ENCODE measurements around the gene VPS13C.

The VPS13C gene

GRCh38 chr15:61827131-61827530, 233.1 kb downstream of the VPS13C start:
- no peak for DNase-seq (ENCODE audit: low read depth in 1 of 2, low spot score in 1 of 2)

GRCh38 chr15:61824291-61824690, 236.0 kb downstream of the VPS13C start:
- DNase-seq (ENCODE audit: low read depth in 1 of 2, low spot score in 1 of 2) = no peak

- DNase-seq (ENCODE audit: low read depth in 1 of 2, low spot score in 1 of 2) = no peak
Measured at GRCh38 chr15:61822511-61822910, 237.7 kb downstream of the VPS13C start.

- no peak for DNase-seq (ENCODE audit: low read depth in 1 of 2, low spot score in 1 of 2)
Measured at GRCh38 chr15:61820951-61821350, 239.3 kb downstream of the VPS13C start.

- no peak for DNase-seq (ENCODE audit: low read depth in 1 of 2, low spot score in 1 of 2)
Measured at GRCh38 chr15:61820212-61820611, 240.0 kb downstream of the VPS13C start.

- no peak for DNase-seq (ENCODE audit: low read depth in 1 of 2, low spot score in 1 of 2)
Measured at GRCh38 chr15:61819386-61819785, 240.9 kb downstream of the VPS13C start.

- no peak for DNase-seq (ENCODE audit: low read depth in 1 of 2, low spot score in 1 of 2)
Measured at GRCh38 chr15:61818801-61819200, 241.4 kb downstream of the VPS13C start.

GRCh38 chr15:61816856-61817255, 243.4 kb downstream of the VPS13C start:
- DNase-seq (ENCODE audit: low read depth in 1 of 2, low spot score in 1 of 2) = no peak

- DNase-seq (ENCODE audit: low read depth in 1 of 2, low spot score in 1 of 2) = no peak
Measured at GRCh38 chr15:61815356-61816083, 244.7 kb downstream of the VPS13C start.

- no peak for DNase-seq (ENCODE audit: low read depth in 1 of 2, low spot score in 1 of 2)
Measured at GRCh38 chr15:61812476-61812875, 247.8 kb downstream of the VPS13C start.

- DNase-seq (ENCODE audit: low read depth in 1 of 2, low spot score in 1 of 2) = no peak
Measured at GRCh38 chr15:61811952-61812351, 248.3 kb downstream of the VPS13C start.

- no peak for DNase-seq (ENCODE audit: low read depth in 1 of 2, low spot score in 1 of 2)
Measured at GRCh38 chr15:61809216-61809615, 251.0 kb downstream of the VPS13C start.

GRCh38 chr15:61807281-61807929, 252.8 kb downstream of the VPS13C start:
- DNase-seq (ENCODE audit: low read depth in 1 of 2, low spot score in 1 of 2) = no peak

Data from activated T-helper 1 cell treated with anti-CD3 and anti-CD28 coated beads, Interleukin-2, amount 50 U/mL, for 16 hours (primary cell).